ENCODE results near the gene CYP2S1. TPM values are rescaled to one million over a fixed set of nuclear protein-coding genes. Genes with fewer than 3 reads are reported as not detected.

Gene CYP2S1, protein sequence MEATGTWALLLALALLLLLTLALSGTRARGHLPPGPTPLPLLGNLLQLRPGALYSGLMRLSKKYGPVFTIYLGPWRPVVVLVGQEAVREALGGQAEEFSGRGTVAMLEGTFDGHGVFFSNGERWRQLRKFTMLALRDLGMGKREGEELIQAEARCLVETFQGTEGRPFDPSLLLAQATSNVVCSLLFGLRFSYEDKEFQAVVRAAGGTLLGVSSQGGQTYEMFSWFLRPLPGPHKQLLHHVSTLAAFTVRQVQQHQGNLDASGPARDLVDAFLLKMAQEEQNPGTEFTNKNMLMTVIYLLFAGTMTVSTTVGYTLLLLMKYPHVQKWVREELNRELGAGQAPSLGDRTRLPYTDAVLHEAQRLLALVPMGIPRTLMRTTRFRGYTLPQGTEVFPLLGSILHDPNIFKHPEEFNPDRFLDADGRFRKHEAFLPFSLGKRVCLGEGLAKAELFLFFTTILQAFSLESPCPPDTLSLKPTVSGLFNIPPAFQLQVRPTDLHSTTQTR
- total RNA-seq (2021): 0.19 and 0.24 TPM in 2 replicates
- Bru-seq, nascent RNA: percentile 10 among the genes with signal in this experiment
- BruChase-seq, experiment 1, labeled RNA remaining after a 2-hour chase: percentile 10 among the genes with signal in this experiment
- BruChase-seq, experiment 2, labeled RNA remaining after a 6-hour chase: percentile 15 among the genes with signal in this experiment
- long read RNA-seq: 0 reads

DNA sequence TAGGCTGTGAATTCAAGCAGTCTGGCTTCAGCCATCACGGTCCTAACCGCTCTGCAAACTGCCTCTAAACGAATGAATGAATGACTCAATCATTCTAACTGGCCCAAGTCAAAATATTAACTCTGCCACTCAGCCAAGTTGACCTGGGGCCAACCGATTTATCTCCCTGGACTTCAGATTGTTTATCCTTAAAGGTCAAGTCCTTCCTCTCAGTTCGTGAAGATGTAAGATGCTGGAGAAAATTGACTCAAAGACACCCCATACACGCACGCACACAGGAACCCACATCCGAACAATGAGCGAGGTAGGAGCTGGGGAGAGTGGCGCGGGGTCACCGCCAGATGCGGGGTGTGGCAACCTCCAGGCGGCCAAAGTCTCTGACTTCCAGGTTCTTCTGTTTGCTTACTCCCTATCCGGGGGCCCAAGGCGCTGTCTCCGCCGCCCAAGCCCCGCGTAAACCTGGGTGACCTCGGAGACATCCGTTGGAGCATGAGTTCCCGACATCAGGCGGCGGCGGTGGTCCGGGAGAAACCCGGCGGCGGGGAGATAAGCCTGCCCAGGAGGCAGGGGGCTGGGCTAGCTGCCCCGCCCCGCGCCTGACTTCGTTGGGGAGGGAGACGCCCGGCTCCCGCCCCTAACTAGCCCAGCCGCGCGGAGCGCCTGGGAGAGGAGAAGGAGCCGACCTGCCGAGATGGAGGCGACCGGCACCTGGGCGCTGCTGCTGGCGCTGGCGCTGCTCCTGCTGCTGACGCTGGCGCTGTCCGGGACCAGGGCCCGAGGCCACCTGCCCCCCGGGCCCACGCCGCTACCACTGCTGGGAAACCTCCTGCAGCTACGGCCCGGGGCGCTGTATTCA is at the start of gene CYP2S1:
TSS of gene CYP2S1 (plus strand) at position 646 of the 856 bp plus-strand sequence. CDS start at position 692, 46 bp downstream.
- CTCF ChIA-PET: no interaction called here
- DNase-seq (ENCODE audit: low spot score): no peak
- Histone ChIP-seq H3K27ac (ENCODE audit: low read depth, low read length, poor library complexity, severe bottlenecking) (no peak within 1 kb of the TSS), H3K36me3 (ENCODE audit: insufficient read depth, low read length, poor library complexity, severe bottlenecking) (no peaks in the 10 kb centered on the region), H3K4me1 (ENCODE audit: insufficient read depth, low read length, poor library complexity, severe bottlenecking) (peaks cover 7% of the 10 kb centered on the region), H3K4me3 (ENCODE audit: low read depth, low read length, poor library complexity, severe bottlenecking) (peak within 1 kb of the TSS; percentile 34), H3K9me3 (ENCODE audit: low read depth, low read length, poor library complexity, severe bottlenecking) (no peaks in the 10 kb centered on the region), H3K27me3 (replicated peaks; ENCODE audit: insufficient read depth, low read depth, low read length, poor library complexity) (peaks cover 44% of the 10 kb centered on the region)
- POLR2A ChIA-PET (ENCODE audit: low non-redundant PET): interaction anchor here (0.6 kb wide), 1 partner anchor 376 kb away, joined by 11 read pairs; no protein-coding TSS in a partner anchor
- peak; percentile 55 for TF ChIP-seq EZH2 (IDR thresholded peaks at IDR 0.05; ENCODE audit: borderline replicate concordance, low read depth, low read length, poor library complexity, severe bottlenecking)
- TF ChIP-seq, protein P1, sequence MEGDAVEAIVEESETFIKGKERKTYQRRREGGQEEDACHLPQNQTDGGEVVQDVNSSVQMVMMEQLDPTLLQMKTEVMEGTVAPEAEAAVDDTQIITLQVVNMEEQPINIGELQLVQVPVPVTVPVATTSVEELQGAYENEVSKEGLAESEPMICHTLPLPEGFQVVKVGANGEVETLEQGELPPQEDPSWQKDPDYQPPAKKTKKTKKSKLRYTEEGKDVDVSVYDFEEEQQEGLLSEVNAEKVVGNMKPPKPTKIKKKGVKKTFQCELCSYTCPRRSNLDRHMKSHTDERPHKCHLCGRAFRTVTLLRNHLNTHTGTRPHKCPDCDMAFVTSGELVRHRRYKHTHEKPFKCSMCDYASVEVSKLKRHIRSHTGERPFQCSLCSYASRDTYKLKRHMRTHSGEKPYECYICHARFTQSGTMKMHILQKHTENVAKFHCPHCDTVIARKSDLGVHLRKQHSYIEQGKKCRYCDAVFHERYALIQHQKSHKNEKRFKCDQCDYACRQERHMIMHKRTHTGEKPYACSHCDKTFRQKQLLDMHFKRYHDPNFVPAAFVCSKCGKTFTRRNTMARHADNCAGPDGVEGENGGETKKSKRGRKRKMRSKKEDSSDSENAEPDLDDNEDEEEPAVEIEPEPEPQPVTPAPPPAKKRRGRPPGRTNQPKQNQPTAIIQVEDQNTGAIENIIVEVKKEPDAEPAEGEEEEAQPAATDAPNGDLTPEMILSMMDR (conservative IDR thresholded peaks at IDR 0.05; ENCODE audit: low read depth, low read length): no peak
- BruUV-seq (replicated peaks): no TSS peak
- intact Hi-C loops (cut with micrococcal nuclease; ENCODE audit: unreplicated experiment): no loop called here

DNA sequence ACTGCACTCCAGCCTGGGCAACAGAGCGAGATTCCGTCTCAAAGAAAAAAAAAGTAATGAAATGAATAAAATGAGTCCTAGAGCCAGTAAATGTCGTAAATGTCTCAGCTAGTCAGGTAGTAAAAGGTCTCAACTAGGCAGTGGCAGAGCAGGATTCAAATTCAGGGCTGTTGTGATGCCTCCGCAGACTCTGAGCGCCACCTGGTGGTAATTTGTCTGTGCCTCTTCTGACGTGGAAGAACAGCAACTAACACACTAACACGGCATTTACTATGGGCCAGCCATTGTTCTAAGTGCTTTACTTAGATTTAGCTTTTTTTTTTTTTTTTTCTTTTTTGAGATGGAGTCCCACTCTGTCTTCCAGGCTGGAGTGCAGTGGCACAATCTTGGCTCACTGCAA is 48.6 kb upstream of the CYP2S1 start:
- H3K27me3 ChIP-seq (replicated peaks; ENCODE audit: insufficient read depth, low read depth, low read length, poor library complexity): peaks cover 8% of the 10 kb centered on the region
- BruUV-seq (replicated peaks): no TSS peak
- peak; percentile 83 for DNase-seq (ENCODE audit: low spot score)

More for the DNA sequence above, 48.6 kb upstream of the CYP2S1 start:
- H3K27ac ChIP-seq (ENCODE audit: low read depth, low read length, poor library complexity, severe bottlenecking): no peak overlapping the region
- CTCF ChIA-PET: interaction anchor here (0.7 to 1.5 kb wide), 10 partner anchors 17 to 485 kb away, joined by 4 to 14 read pairs (median 4); no protein-coding TSS in a partner anchor
- intact Hi-C loops (cut with micrococcal nuclease; ENCODE audit: unreplicated experiment): loop anchor here (2.0 to 5.0 kb wide), 2 partner anchors 172 to 482 kb away; no protein-coding TSS in a partner anchor
- no peak overlapping the region for H3K4me3 ChIP-seq (ENCODE audit: low read depth, low read length, poor library complexity, severe bottlenecking)
- POLR2A ChIA-PET (ENCODE audit: low non-redundant PET): no interaction called here
- no peaks in the 10 kb centered on the region for H3K4me1 ChIP-seq (ENCODE audit: insufficient read depth, low read length, poor library complexity, severe bottlenecking)
- no peak for TF ChIP-seq EZH2 (IDR thresholded peaks at IDR 0.05; ENCODE audit: borderline replicate concordance, low read depth, low read length, poor library complexity, severe bottlenecking)
- TF ChIP-seq, protein P1 (conservative IDR thresholded peaks at IDR 0.05; ENCODE audit: low read depth, low read length): peak; percentile 85
- no peaks in the 10 kb centered on the region for H3K9me3 ChIP-seq (ENCODE audit: low read depth, low read length, poor library complexity, severe bottlenecking)
- no peaks in the 10 kb centered on the region for H3K36me3 ChIP-seq (ENCODE audit: insufficient read depth, low read length, poor library complexity, severe bottlenecking)

All from A673 (cell line).